HL-60 (cell line): ENCODE results near the gene KCNQ1.

Source experiments
- DNase-seq, 2 experiments: peaks; one replicate each; pipeline ENCODE4 v3.0.0-alpha.2; 2010 to 2020; ENCODE audit warnings: low read depth in 1 of 2, low spot score in 1 of 2
- H3K27ac ChIP-seq: fragments of 250-450 bp; sonication (Bioruptor Pico); replicated peaks from 2 replicates; pipeline ENCODE4 v1.5.1; 2020; ENCODE audit warnings: mild to moderate bottlenecking, moderate library complexity
- H3K27me3 ChIP-seq: fragments of 250-450 bp; sonication (Bioruptor Pico); 2 replicates; pipeline ENCODE4 v1.5.1; 2021; ENCODE audit warnings: mild to moderate bottlenecking, moderate library complexity; ENCODE audit not compliant: insufficient read depth, poor library complexity, severe bottlenecking
- H3K4me3 ChIP-seq: replicated peaks from 2 replicates; pipeline ENCODE4 v1.5.1; 2011; ENCODE audit warnings: mild to moderate bottlenecking, control low read depth, low read length; ENCODE audit not compliant: insufficient read depth
- CTCF ChIP-seq: IDR thresholded peaks from one replicate; pipeline ENCODE4 v1.5.1; 2011; ENCODE audit warnings: low read length, control low read depth, inconsistent platforms; ENCODE audit not compliant: insufficient read depth
- GABPA ChIP-seq: IDR thresholded peaks from 2 replicates; pipeline ENCODE4 v1.6.1; 2012; ENCODE audit warnings: low read depth
- POLR2AphosphoS5 ChIP-seq: IDR thresholded peaks from 2 replicates; pipeline ENCODE4 v1.6.1; 2012; ENCODE audit warnings: low read depth
- REST ChIP-seq: IDR thresholded peaks from 2 replicates; pipeline ENCODE4 v1.6.1; 2012; ENCODE audit warnings: low read depth; ENCODE audit not compliant: insufficient replicate concordance
- SPI1 ChIP-seq: IDR thresholded peaks from 2 replicates; pipeline ENCODE4 v1.6.1; 2012; ENCODE audit warnings: low read depth, mild to moderate bottlenecking, borderline replicate concordance

Gene KCNQ1

GRCh38 chr11:2699185-2699530 lies 254.3 kb downstream of the KCNQ1 start:
- TF ChIP-seq SPI1: no peak
- no peak for TF ChIP-seq POLR2AphosphoS5
- TF ChIP-seq REST: no peak
- no peak for TF ChIP-seq CTCF
- TF ChIP-seq GABPA: no peak
- DNase-seq: peak in 1 of 2 experiments; percentile 8
- Histone ChIP-seq H3K27ac (peak overlapping the region; percentile 87), H3K4me3 (peak overlapping the region; percentile 59), H3K27me3 (no peaks in the 10 kb centered on the region)

- DNase-seq: peak; percentile 81 to 89
- no peaks in the 10 kb centered on the region for H3K27me3 ChIP-seq
- peak within 1 kb of the TSS; percentile 87 for H3K27ac ChIP-seq
- peak within 1 kb of the TSS; percentile 59 for H3K4me3 ChIP-seq
- TF ChIP-seq REST (peak; percentile 70), GABPA (no peak), SPI1 (no peak), CTCF (no peak), POLR2AphosphoS5 (peak; percentile 84)
Observed at GRCh38 chr11:2699531-2700414, 255.0 kb downstream of the KCNQ1 start, which contains the start of gene KCNQ1OT1. Gene KCNQ1OT1, minus strand, starts transcription at chr11:2699994.

- DNase-seq: no peak
- Histone ChIP-seq H3K27ac (peak overlapping the region; percentile 87), H3K4me3 (peak overlapping the region; percentile 50), H3K27me3 (no peaks in the 10 kb centered on the region)
- TF ChIP-seq GABPA (no peak), SPI1 (no peak), CTCF (no peak), POLR2AphosphoS5 (no peak), REST (no peak)
Observed at GRCh38 chr11:2700415-2701211, 255.8 kb downstream of the KCNQ1 start.
